Smooth muscle cell (in vitro differentiated cells): ENCODE results near the gene CTNNA2. TPM values are rescaled to one million over a fixed set of nuclear protein-coding genes. Genes with fewer than 3 reads are reported as not detected.

Experiments
- DNase-seq: peaks from one replicate; lab custom pipeline; 2025; ENCODE audit not compliant: unreplicated experiment; lab: John Stamatoyannopoulos, UW
- H2AFZ ChIP-seq: fragments of 200-600 bp; sonication (generic); 2 replicates; pipeline ENCODE4 v1.6.0; 2016; ENCODE audit warnings: antibody characterized with exemption, low read depth, mild to moderate bottlenecking
- H3F3A ChIP-seq: fragments of 200-600 bp; sonication (generic); 2 replicates; pipeline ENCODE4 v1.6.0; 2017; ENCODE audit warnings: antibody characterized with exemption, low read depth
- H3K27ac ChIP-seq: fragments of 200-600 bp; sonication (generic); 2 replicates; pipeline ENCODE4 v1.5.1; 2016; ENCODE audit warnings: low read depth, mild to moderate bottlenecking
- H3K27me3 ChIP-seq: fragments of 200-600 bp; sonication (generic); 2 replicates; pipeline ENCODE4 v1.6.1; 2016; ENCODE audit warnings: low read depth, mild to moderate bottlenecking
- H3K36me3 ChIP-seq: fragments of 200-600 bp; sonication (generic); 2 replicates; pipeline ENCODE4 v1.5.1; 2016; ENCODE audit warnings: low read depth
- H3K4me1 ChIP-seq: fragments of 200-600 bp; sonication (generic); 2 replicates; pipeline ENCODE4 v1.5.1; 2016; ENCODE audit warnings: low read depth
- H3K4me2 ChIP-seq: fragments of 200-600 bp; sonication (generic); 2 replicates; pipeline ENCODE4 v1.6.0; 2016; ENCODE audit warnings: mild to moderate bottlenecking
- H3K4me3 ChIP-seq: fragments of 200-600 bp; sonication (generic); 2 replicates; pipeline ENCODE4 v1.5.1; 2016; ENCODE audit warnings: mild to moderate bottlenecking
- H3K79me2 ChIP-seq: fragments of 200-600 bp; sonication (generic); 2 replicates; pipeline ENCODE4 v1.6.0; 2016; ENCODE audit warnings: low read depth, mild to moderate bottlenecking
- H3K9ac ChIP-seq: fragments of 200-600 bp; sonication (generic); 2 replicates; pipeline ENCODE4 v1.6.0; 2016; ENCODE audit warnings: low read depth
- H3K9me3 ChIP-seq: fragments of 200-600 bp; sonication (generic); replicated peaks from 2 replicates; pipeline ENCODE4 v1.5.1; 2016; ENCODE audit warnings: low read depth
- H4K20me1 ChIP-seq: fragments of 200-600 bp; sonication (generic); 2 replicates; pipeline ENCODE4 v1.6.0; 2016; ENCODE audit warnings: low read depth
- WGBS: methylation state at CpG from one replicate; pipeline ENCODE4 v1.1.7; 2016; ENCODE audit warnings: low lambda C conversion rate; 5-methylcytosine and 5-hydroxymethylcytosine counted together
- polyA plus RNA-seq: library from polyadenylated mRNA; unstranded; fragments of >200 nt; fragmentation: Nextera tagmentation; extraction: Ambion mirVana; gene quantifications from 2 replicates; pipeline ENCODE4 v1.2.1, GENCODE V29; 2016
- total RNA-seq: library from RNA; depleted of rRNA; stranded (reverse); fragments of >200 nt; gene quantifications from 2 replicates; pipeline ENCODE4 v1.2.3, GENCODE V29; 2014
- TF ChIP-seq, protein P1 (sequence below): fragments of 200-600 bp; sonication (generic); IDR thresholded peaks from 2 replicates; pipeline ENCODE4 v1.5.1; 2017; ENCODE audit warnings: borderline replicate concordance, mild to moderate bottlenecking, antibody characterized with exemption; ENCODE audit not compliant: insufficient read depth, poor library complexity, severe bottlenecking

The CTNNA2 gene
- total and polyA plus RNA-seq, 2 experiments from 2014 or later = not detected

DNA sequence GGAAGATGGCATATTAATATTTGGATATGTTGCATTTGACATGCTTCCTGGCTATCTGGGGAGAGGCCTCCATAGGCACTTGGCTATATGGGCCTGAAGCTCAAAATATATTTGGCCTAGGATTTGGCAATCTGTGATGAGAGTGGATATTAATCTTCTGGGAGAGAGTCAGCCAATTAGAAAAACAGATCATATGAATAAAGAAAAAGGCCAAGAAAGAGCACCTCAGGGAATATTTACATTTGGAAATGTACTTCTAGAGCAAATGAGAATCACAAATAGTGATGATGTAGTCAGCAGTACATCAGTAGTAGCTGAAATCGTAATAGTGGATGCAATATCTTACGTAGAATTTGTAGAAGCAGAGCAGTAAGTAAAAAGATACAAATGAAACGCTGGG, 277.0 kb downstream of the CTNNA2 start:
- Histone ChIP-seq H3K36me3 (no peaks in the 10 kb centered on the region), H3K9ac (no peak overlapping the region)

GRCh38 chr2:79792090-79792489, 279.2 kb downstream of the CTNNA2 start:
- Histone ChIP-seq H3K9me3 (no peaks in the 10 kb centered on the region), H4K20me1 (no peaks in the 10 kb centered on the region), H3K79me2 (no peaks in the 10 kb centered on the region), H2AFZ (no peak overlapping the region), H3K36me3 (no peaks in the 10 kb centered on the region), H3K4me3 (no peak overlapping the region), H3K9ac (no peak overlapping the region), H3K27ac (no peak overlapping the region), H3K4me1 (no peaks in the 10 kb centered on the region), H3F3A (no peaks in the 10 kb centered on the region), H3K27me3 (no peaks in the 10 kb centered on the region), H3K4me2 (no peak overlapping the region)
- 94% methylated on average over 1 of the region's 1 CpG for WGBS
- no peak for DNase-seq
- TF ChIP-seq, protein P1, sequence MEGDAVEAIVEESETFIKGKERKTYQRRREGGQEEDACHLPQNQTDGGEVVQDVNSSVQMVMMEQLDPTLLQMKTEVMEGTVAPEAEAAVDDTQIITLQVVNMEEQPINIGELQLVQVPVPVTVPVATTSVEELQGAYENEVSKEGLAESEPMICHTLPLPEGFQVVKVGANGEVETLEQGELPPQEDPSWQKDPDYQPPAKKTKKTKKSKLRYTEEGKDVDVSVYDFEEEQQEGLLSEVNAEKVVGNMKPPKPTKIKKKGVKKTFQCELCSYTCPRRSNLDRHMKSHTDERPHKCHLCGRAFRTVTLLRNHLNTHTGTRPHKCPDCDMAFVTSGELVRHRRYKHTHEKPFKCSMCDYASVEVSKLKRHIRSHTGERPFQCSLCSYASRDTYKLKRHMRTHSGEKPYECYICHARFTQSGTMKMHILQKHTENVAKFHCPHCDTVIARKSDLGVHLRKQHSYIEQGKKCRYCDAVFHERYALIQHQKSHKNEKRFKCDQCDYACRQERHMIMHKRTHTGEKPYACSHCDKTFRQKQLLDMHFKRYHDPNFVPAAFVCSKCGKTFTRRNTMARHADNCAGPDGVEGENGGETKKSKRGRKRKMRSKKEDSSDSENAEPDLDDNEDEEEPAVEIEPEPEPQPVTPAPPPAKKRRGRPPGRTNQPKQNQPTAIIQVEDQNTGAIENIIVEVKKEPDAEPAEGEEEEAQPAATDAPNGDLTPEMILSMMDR = no peak

More for the DNA sequence above, 277.0 kb downstream of the CTNNA2 start:
- no peaks in the 10 kb centered on the region for H3K9me3 ChIP-seq
- no peak overlapping the region for H3K4me3 ChIP-seq
- H3K4me1 ChIP-seq = no peaks in the 10 kb centered on the region
- no peaks in the 10 kb centered on the region for H3K27me3 ChIP-seq
- H2AFZ ChIP-seq = no peak overlapping the region
- no peak overlapping the region for H3K27ac ChIP-seq
- H3F3A ChIP-seq = no peaks in the 10 kb centered on the region
- no peak for DNase-seq
- TF ChIP-seq, protein P1 = no peak
- no peak overlapping the region for H3K4me2 ChIP-seq
- H4K20me1 ChIP-seq = no peaks in the 10 kb centered on the region
- 83% methylated on average over 3 of the region's 3 CpGs for WGBS
- H3K79me2 ChIP-seq = no peaks in the 10 kb centered on the region

- Histone ChIP-seq H3K4me3 (no peak overlapping the region), H3K27me3 (no peaks in the 10 kb centered on the region), H3F3A (no peaks in the 10 kb centered on the region), H4K20me1 (no peaks in the 10 kb centered on the region), H3K79me2 (no peaks in the 10 kb centered on the region), H3K4me1 (no peaks in the 10 kb centered on the region), H3K27ac (no peak overlapping the region), H3K36me3 (no peaks in the 10 kb centered on the region), H3K4me2 (no peak overlapping the region), H3K9ac (no peak overlapping the region), H3K9me3 (no peaks in the 10 kb centered on the region), H2AFZ (no peak overlapping the region)
- DNase-seq = no peak
- TF ChIP-seq, protein P1 = no peak
- 93% methylated on average over 3 of the region's 3 CpGs for WGBS
These were observed 280.2 kb downstream of the CTNNA2 start for GRCh38 chr2:79793006-79793405.

- WGBS = 80% methylated on average over 2 of the region's 2 CpGs
These were observed 283.8 kb downstream of the CTNNA2 start for GRCh38 chr2:79796641-79797040.

More at GRCh38 chr2:79796641-79797040, 283.8 kb downstream of the CTNNA2 start:
- Histone ChIP-seq H4K20me1 (no peaks in the 10 kb centered on the region), H3K4me3 (no peak overlapping the region), H3K4me2 (no peak overlapping the region), H3K36me3 (no peaks in the 10 kb centered on the region), H3F3A (no peaks in the 10 kb centered on the region), H3K27me3 (no peaks in the 10 kb centered on the region), H3K27ac (no peak overlapping the region), H3K4me1 (no peaks in the 10 kb centered on the region), H3K79me2 (no peaks in the 10 kb centered on the region), H3K9ac (no peak overlapping the region), H2AFZ (no peak overlapping the region), H3K9me3 (no peaks in the 10 kb centered on the region)
- TF ChIP-seq, protein P1 = no peak
- no peak for DNase-seq
